T-helper 17 cell (primary cell): ENCODE data around the gene LIMK1. TPM values are rescaled to one million over a fixed set of nuclear protein-coding genes. Genes with fewer than 3 reads are reported as not detected.
"Not testable (repeated sequence)": the region's sequence is repeated elsewhere in the genome, so short reads cannot be mapped to it uniquely, and the experiment has no call there.

Source experiments
- ATAC-seq: fragments of 150-1000 bp; cut with Tn5 transposase; 2 replicates; pipeline ENCODE4 v1.10.0; 2021; ENCODE audit warnings: mild to moderate bottlenecking, moderate library complexity
- DNase-seq, 3 donors: peaks; one replicate each; pipeline versions ENCODE4 v3.0.0 to v3.0.0-alpha.2; 2020 to 2021
- H3K9me3 ChIP-seq: one replicate; pipeline ENCODE4 v1.7.0; 2013; ENCODE audit warnings: low read length, mild to moderate bottlenecking; ENCODE audit not compliant: control insufficient read depth, poor library complexity, severe bottlenecking
- H3K27ac Mint-ChIP-seq: one replicate; pipeline ENCODE4 v1.8.0; 2022; ENCODE audit warnings: mild to moderate bottlenecking, moderate library complexity, mixed read lengths
- H3K27me3 Mint-ChIP-seq: one replicate; pipeline ENCODE4 v1.8.0; 2022; ENCODE audit warnings: mixed read lengths
- H3K36me3 Mint-ChIP-seq: one replicate; pipeline ENCODE4 v1.8.0; 2022; ENCODE audit warnings: low read depth, mixed read lengths
- H3K4me1 Mint-ChIP-seq: one replicate; pipeline ENCODE4 v1.8.0; 2022; ENCODE audit warnings: mild to moderate bottlenecking, mixed read lengths
- H3K4me3 Mint-ChIP-seq: one replicate; pipeline ENCODE4 v1.8.0; 2022; ENCODE audit warnings: mild to moderate bottlenecking, moderate library complexity, mixed read lengths
- total RNA-seq, 4 donors: library from RNA in 2 of 4; stranded (reverse) in 2 of 4; gene quantifications; one replicate each; pipeline ENCODE4 v1.2.3 and lab custom pipeline; 2022 to 2026

Gene LIMK1
- total RNA-seq, 2 donors from 2014 or later: 11.7 to 13.2 TPM

DNA sequence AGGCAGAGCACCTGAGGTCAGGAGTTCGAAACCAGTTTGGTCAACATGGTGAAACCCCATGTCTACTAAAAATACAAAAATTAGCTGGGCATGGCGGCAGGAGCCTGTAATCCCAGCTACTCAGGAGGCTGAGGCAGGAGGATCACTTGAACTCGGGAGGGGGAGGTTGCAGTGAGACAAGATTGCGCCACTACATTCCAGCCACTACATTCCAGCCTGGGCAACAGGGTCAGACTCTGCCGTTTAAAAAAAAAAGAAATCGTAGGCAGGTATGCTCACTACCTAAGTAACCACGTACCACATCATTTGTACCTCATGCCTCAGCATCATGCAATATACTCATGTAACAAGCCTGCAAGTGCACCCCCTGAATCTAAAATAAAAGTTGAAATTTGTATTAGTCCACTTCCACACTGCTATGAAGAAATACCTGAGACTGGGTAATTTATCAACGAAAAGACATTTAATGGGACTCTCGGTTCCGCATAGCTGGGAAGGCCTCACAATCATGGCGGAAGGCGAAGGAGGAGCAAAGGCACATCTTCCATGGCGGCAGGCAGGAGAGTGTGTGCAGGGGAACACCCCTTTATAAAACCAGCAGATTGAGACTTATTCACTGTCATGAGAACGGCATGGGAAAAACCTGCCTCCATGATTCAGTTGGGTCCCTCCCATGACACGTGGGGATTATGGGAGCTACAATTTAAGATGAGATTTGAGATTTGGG lies 82.4 kb downstream of the LIMK1 start:
- DNase-seq: no peak
- Mint-ChIP-seq H3K36me3 (no peaks in the 10 kb centered on the region), H3K4me3 (no peak overlapping the region), H3K27me3 (no peaks in the 10 kb centered on the region), H3K27ac (no peak overlapping the region), H3K4me1 (no peaks in the 10 kb centered on the region)
- ATAC-seq: no peak
- H3K9me3 ChIP-seq: no peaks in the 10 kb centered on the region

DNA sequence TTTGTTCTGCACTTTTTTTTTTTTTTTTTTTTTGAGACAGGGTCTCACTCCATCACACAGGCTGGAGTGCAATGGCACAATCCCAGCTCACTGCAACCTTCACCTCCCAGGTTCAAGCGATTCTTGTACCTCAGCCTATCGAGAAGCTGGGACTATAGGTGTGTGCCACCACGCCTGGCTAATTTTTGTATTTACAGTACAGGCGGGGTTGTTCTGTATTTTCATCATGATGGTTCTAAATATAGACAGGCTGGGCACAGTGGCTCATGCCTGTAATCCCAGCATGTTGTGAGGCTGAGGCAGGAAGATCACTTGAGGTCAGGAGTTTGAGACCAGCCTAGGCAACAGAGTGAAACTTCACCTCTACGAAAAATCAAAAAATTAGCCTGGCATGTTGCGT lies 83.7 kb downstream of the LIMK1 start:
- H3K27me3 Mint-ChIP-seq, H3K36me3 Mint-ChIP-seq, H3K27ac Mint-ChIP-seq, ATAC-seq, H3K4me1 Mint-ChIP-seq, H3K9me3 ChIP-seq, DNase-seq, H3K4me3 Mint-ChIP-seq: not testable (repeated sequence)

Other genes with a start within 250 kb of the LIMK1 start
- gene METTL27, start 241.3 kb upstream of the LIMK1 start, total RNA-seq: under 1 TPM; 0.73 to 0.85 TPM
- gene TMEM270, start 222.6 kb upstream of the LIMK1 start, total RNA-seq: not detected
- gene ELN, start 55.6 kb upstream of the LIMK1 start, total RNA-seq: not detected
- gene EIF4H, start 90.6 kb downstream of the LIMK1 start, total RNA-seq: 100 to 1,000 TPM; 242 to 255 TPM
- gene LAT2, start 126.2 kb downstream of the LIMK1 start, total RNA-seq: 1 to 10 TPM; 2.2 to 8.6 TPM
- gene RFC2, start 170.6 kb downstream of the LIMK1 start, total RNA-seq: 10 to 100 TPM in 1 of 2 donors, 1 to 10 TPM in 1; 9.5 to 12.4 TPM
- 10 to 100 TPM in 1 of 2 donors, 1 to 10 TPM in 1; 3.2 to 13.4 TPM for gene CLIP2, start 205.6 kb downstream of the LIMK1 start, total RNA-seq